Lower leg skin (tissue), 3 donors: ENCODE results near the gene NR4A2.

ENCODE experiments used
- CTCF ChIP-seq, 3 donors: fragments of 450-650 bp; IDR thresholded peaks; one replicate each; pipeline ENCODE4 v1.5.1; 2016; ENCODE audit warnings: antibody characterized with exemption in 3 of 3, mild to moderate bottlenecking in 3 of 3, moderate library complexity in 2 of 3
- POLR2A ChIP-seq, 2 donors: fragments of 450-650 bp; IDR thresholded peaks; one replicate each; pipeline ENCODE4 v1.6.1; 2016 to 2017; ENCODE audit warnings: antibody characterized with exemption in 2 of 2, mild to moderate bottlenecking in 1 of 2, moderate library complexity in 1 of 2

DNA sequence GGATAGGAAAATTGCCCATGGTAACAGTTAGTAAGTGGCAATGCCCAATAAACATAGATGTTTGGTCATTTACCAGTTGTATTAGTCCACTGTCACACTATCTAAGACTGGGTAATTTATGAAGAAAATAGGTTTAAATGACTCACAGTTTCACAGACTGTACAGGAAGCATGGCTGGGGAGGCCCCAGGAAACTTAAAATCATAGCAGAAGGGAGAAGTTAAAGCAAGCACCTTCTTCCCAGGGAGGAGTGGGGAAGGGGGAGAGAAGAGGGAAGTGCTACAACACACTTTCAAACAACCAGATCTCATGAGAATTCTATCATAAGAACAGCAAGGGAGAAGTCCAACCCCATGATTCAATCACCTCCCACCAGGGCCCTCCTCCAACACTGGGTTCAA, 23.4 kb downstream of the NR4A2 start:
- TF ChIP-seq CTCF (IDR thresholded peaks at IDR 0.05): no peak
- TF ChIP-seq POLR2A (IDR thresholded peaks at IDR 0.05): no peak
